H1 (cell line): ENCODE results near the gene AGXT2. TPM values are rescaled to one million over a fixed set of nuclear protein-coding genes. Genes with fewer than 3 reads are reported as not detected.

Experiments used
- ATF2 ChIP-seq: IDR thresholded peaks from 2 replicates; pipeline ENCODE4 v1.6.1; 2012; ENCODE audit warnings: low read length, inconsistent platforms
- BRCA1 ChIP-seq: IDR thresholded peaks from 2 replicates; pipeline ENCODE4 v1.6.1; 2012; ENCODE audit warnings: low read depth, low read length, improper control_type of control experiment
- CHD7 ChIP-seq: fragments of 300-600 bp; sonication (generic); IDR thresholded peaks from 2 replicates; pipeline ENCODE4 v1.7.1; 2012; ENCODE audit warnings: low read length, moderate library complexity, mild to moderate bottlenecking, inconsistent platforms; ENCODE audit not compliant: insufficient replicate concordance
- EP300 ChIP-seq, 2 experiments: IDR thresholded peaks; 1 replicate in 1 of 2; 2 replicates in 1 of 2; pipeline ENCODE4 v1.6.1; 2011 to 2012; ENCODE audit warnings: low read depth in 2 of 2, low read length in 2 of 2, mild to moderate bottlenecking in 2 of 2, borderline replicate concordance in 1 of 2, inconsistent platforms in 1 of 2, moderate library complexity in 1 of 2
- FOSL1 ChIP-seq: IDR thresholded peaks from 2 replicates; pipeline ENCODE4 v1.6.1; 2011; ENCODE audit warnings: mild to moderate bottlenecking, low read depth, low read length, moderate library complexity; ENCODE audit not compliant: insufficient read depth
- MAFK ChIP-seq: IDR thresholded peaks from 2 replicates; pipeline ENCODE4 v1.6.1; 2012; ENCODE audit warnings: low read depth, mild to moderate bottlenecking, improper control_type of control experiment, low read length
- SRF ChIP-seq: IDR thresholded peaks from 2 replicates; pipeline ENCODE4 v1.6.1; 2011; ENCODE audit warnings: mild to moderate bottlenecking, low read depth, low read length, moderate library complexity
- TAF1 ChIP-seq: IDR thresholded peaks from 2 replicates; pipeline ENCODE4 v1.6.1; 2011; ENCODE audit warnings: mild to moderate bottlenecking, low read depth, low read length
- USF2 ChIP-seq: IDR thresholded peaks from 2 replicates; pipeline ENCODE4 v1.6.1; 2011; ENCODE audit warnings: low read length, improper control_type of control experiment
- polyA plus RNA-seq, 7 experiments: library from polyadenylated mRNA; depleted of rRNA in 3 of 7; stranded (reverse) in 5 of 7; unstranded in 2 of 7; fragments of >200 nt in 5 of 7; fragments of 200-250 nt in 2 of 7; gene quantifications; 1 replicate in 5 of 7; 2 replicates in 1 of 7; 4 replicates in 1 of 7; pipeline versions ENCODE4 v1.2.1 to v1.2.3, GENCODE V29; 2011 to 2013; ENCODE audit warnings: missing spikeins in 2 of 7, mixed read lengths in 2 of 7
- total RNA-seq: library from RNA; stranded (reverse); fragmentation: NEBNext Ultra II Directional; extraction: Animal tissue kit (Norgen Biotek cat#: 25700); gene quantifications from 2 replicates; pipeline ENCODE4 v1.2.1, GENCODE V29; 2021

AGXT2 gene
- total and polyA plus RNA-seq, 2 of the 8 experiments (the other 6 are each of a cell fraction or from before 2014, with no cell fraction given), result not detected

GRCh38 chr5:35036536-35036935, 11.2 kb downstream of the AGXT2 start (continued):
- TF ChIP-seq CHD7 (no peak), MAFK (no peak), SRF (no peak), ATF2 (no peak), FOSL1 (no peak), EP300 (IDR thresholded peaks at IDR 0.05; ENCODE audit: borderline replicate concordance in 1 of 2, low read depth in 2 of 2, low read length in 2 of 2) (no peak), TAF1 (no peak), BRCA1 (no peak), USF2 (no peak)
